NCI-H526 treated with DMSO at 0.1 percent for 48 hours (cell line): ENCODE data around the gene BCOR.

Experiments used
- DNase-seq: peaks from one replicate; lab custom pipeline; 2025; lab: John Stamatoyannopoulos, UW

Gene BCOR

DNA sequence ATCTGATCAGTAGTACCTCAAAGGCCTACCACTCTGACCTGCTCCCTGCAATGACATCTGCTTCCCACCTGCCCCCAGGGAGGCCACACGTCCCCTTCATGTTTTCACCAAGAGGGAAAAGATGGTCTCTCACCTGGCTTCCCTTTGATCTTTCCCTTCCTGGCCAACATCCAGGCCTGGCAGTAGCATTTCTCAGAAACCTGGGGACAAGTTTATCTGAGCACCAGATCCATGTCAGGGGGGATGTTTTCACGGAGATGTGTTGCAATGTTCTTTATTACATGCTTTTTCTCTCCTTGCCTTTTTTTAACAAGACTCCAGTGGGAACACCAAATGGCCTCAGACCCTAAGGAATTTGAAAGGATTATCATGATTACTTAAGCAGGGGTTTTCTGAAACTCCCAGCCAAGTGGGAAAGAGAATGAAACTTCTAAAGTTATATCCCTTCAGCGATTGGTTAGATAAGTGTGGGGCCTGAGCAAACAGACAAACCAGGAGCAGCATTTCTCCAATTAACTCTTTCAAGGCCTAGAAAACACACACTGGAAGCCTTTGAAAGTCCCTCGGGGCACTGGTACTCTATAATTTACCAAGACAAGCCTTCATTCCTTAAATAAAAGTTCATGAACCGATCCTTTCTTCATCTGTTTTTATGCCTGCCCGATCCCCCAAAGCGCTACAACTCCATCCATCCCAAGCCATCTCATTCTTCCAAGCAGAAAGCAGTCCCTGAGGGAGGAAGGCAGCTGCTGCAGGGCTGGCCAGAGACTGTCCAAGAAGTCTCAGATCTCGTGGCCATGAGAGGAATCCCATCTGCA lies 94.1 kb downstream of the BCOR start:
- DNase-seq: no peak

DNA sequence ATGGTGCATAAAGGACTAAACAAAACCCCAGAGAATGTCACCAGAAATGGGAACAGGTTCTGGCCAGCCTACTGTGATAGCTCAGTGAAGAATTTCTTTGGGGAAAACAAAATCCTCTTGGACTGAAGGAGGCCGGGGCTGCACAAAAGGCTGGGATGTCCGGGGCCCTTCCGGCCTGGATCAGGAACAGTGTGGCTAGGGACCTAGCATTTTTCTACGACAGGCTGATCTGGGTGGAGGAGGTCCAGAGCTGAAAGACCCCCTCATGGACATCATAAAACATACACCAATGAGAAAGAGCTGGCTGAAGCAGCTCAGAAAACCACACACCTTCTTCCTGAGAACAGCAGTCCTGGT lies 94.7 kb downstream of the BCOR start:
- DNase-seq: no peak
